IMR-90 (cell line): ENCODE data around the gene NKD1. TPM values are rescaled to one million over a fixed set of nuclear protein-coding genes. Genes with fewer than 3 reads are reported as not detected.

ENCODE experiments used
- ATAC-seq: fragments of 200-7000 bp; cut with Tn5 transposase; 2 replicates; pipeline ENCODE4 v1.9.1; 2020; ENCODE audit warnings: low read depth, mild to moderate bottlenecking, moderate library complexity
- BruUV-seq: library from RNA; stranded (reverse); fragments of 400-500 nt; replicated peaks from 2 replicates; lab custom pipeline; 2021; lab: Mats Ljungman, UMichigan
- CTCF ChIA-PET: fragments of 300-600 bp; formaldehyde crosslinking; extraction: SDS; loops from one replicate; lab custom pipeline; 2021; ENCODE audit warnings: antibody characterized with exemption; lab: Yijun Ruan, JAX
- POLR2A ChIA-PET: fragments of 300-600 bp; sonication (Branson Sonifier 250); formaldehyde crosslinking; loops from one replicate; lab custom pipeline; 2022; ENCODE audit warnings: antibody characterized with exemption; ENCODE audit not compliant: unreplicated experiment; lab: Charles Lee
- DNase-seq: peaks from one replicate; pipeline ENCODE4 v3.0.0; 2013
- H2AFZ ChIP-seq: replicated peaks from 2 replicates; pipeline ENCODE3; 2013; ENCODE audit warnings: low read length, mild to moderate bottlenecking; ENCODE audit not compliant: poor library complexity
- H2AK5ac ChIP-seq: 2 replicates; pipeline ENCODE4 v1.6.1; 2013; ENCODE audit warnings: low read depth, low read length, inconsistent platforms
- H2AK9ac ChIP-seq: replicated peaks from 2 replicates; pipeline ENCODE3; 2013; ENCODE audit warnings: mild to moderate bottlenecking, low read depth, low read length, moderate library complexity; ENCODE audit not compliant: poor library complexity
- H2BK120ac ChIP-seq: 2 replicates; pipeline ENCODE4 v1.6.1; 2013; ENCODE audit warnings: low read depth, low read length, inconsistent platforms
- H2BK15ac ChIP-seq: 3 replicates; pipeline ENCODE4 v1.6.1; 2013; ENCODE audit warnings: low read depth, low read length, inconsistent platforms
- H2BK20ac ChIP-seq: 2 replicates; pipeline ENCODE4 v1.6.1; 2013; ENCODE audit warnings: low read depth, mild to moderate bottlenecking, inconsistent platforms, low read length, moderate library complexity
- H2BK5ac ChIP-seq: 2 replicates; pipeline ENCODE4 v1.6.1; 2013; ENCODE audit warnings: mild to moderate bottlenecking, low read depth, low read length, inconsistent platforms; ENCODE audit not compliant: poor library complexity, severe bottlenecking
- H3K14ac ChIP-seq: replicated peaks from 2 replicates; pipeline ENCODE4 v1.6.1; 2013; ENCODE audit warnings: low read depth, low read length, inconsistent platforms
- H3K18ac ChIP-seq: 2 replicates; pipeline ENCODE4 v1.6.1; 2013; ENCODE audit warnings: low read depth, low read length, control low read depth
- H3K23ac ChIP-seq: 2 replicates; pipeline ENCODE4 v1.6.1; 2013; ENCODE audit warnings: low read depth, low read length, inconsistent platforms
- H3K27ac ChIP-seq: 2 replicates; pipeline ENCODE4 v1.5.1; 2013; ENCODE audit warnings: mild to moderate bottlenecking, control low read depth, low read length; ENCODE audit not compliant: insufficient read depth
- H3K27me3 ChIP-seq: 2 replicates; pipeline ENCODE4 v1.6.1; 2013; ENCODE audit warnings: low read length; ENCODE audit not compliant: control insufficient read depth, insufficient read depth
- H3K36me3 ChIP-seq: 2 replicates; pipeline ENCODE4 v1.6.1; 2013; ENCODE audit warnings: low read length, mixed read lengths; ENCODE audit not compliant: control insufficient read depth, insufficient read depth
- H3K4ac ChIP-seq: 2 replicates; pipeline ENCODE4 v1.6.1; 2013; ENCODE audit warnings: low read depth, low read length, inconsistent platforms
- H3K4me1 ChIP-seq: 2 replicates; pipeline ENCODE4 v1.6.1; 2013; ENCODE audit warnings: low read length, mixed read lengths; ENCODE audit not compliant: control insufficient read depth, insufficient read depth
- H3K4me2 ChIP-seq: 2 replicates; pipeline ENCODE4 v1.6.1; 2013; ENCODE audit warnings: low read depth, mild to moderate bottlenecking, control low read depth, low read length, moderate library complexity
- H3K4me3 ChIP-seq: 2 replicates; pipeline ENCODE4 v1.5.1; 2013; ENCODE audit warnings: low read depth, mild to moderate bottlenecking, control low read depth, low read length, moderate library complexity; ENCODE audit not compliant: insufficient read depth
- H3K56ac ChIP-seq: 2 replicates; pipeline ENCODE4 v1.6.1; 2013; ENCODE audit warnings: low read length, inconsistent platforms; ENCODE audit not compliant: insufficient read depth; ENCODE audit errors: extremely low read depth
- H3K79me1 ChIP-seq, 2 experiments: 2 replicates each; pipeline ENCODE4 v1.6.1; 2013; ENCODE audit warnings: low read length in 2 of 2, inconsistent platforms in 1 of 2, low read depth in 1 of 2
- H3K9ac ChIP-seq: 2 replicates; pipeline ENCODE4 v1.6.1; 2013; ENCODE audit warnings: low read depth, low read length, control low read depth
- H3K9me1 ChIP-seq: 2 replicates; pipeline ENCODE4 v1.6.1; 2013; ENCODE audit warnings: low read length, inconsistent platforms; ENCODE audit not compliant: insufficient read depth
- H3K9me3 ChIP-seq: 2 replicates; pipeline ENCODE4 v1.6.1; 2013; ENCODE audit warnings: low read length; ENCODE audit not compliant: control insufficient read depth, insufficient read depth
- H4K20me1 ChIP-seq: 2 replicates; pipeline ENCODE4 v1.6.1; 2013; ENCODE audit warnings: low read length, inconsistent platforms; ENCODE audit not compliant: insufficient read depth
- H4K5ac ChIP-seq: 2 replicates; pipeline ENCODE4 v1.6.1; 2013; ENCODE audit warnings: mild to moderate bottlenecking, low read depth, low read length, control low read depth
- H4K8ac ChIP-seq, 2 experiments: 2 replicates each; pipeline ENCODE4 v1.6.1; 2013; ENCODE audit warnings: low read depth in 2 of 2, low read length in 2 of 2, control low read depth in 1 of 2, inconsistent platforms in 1 of 2
- H4K91ac ChIP-seq: 2 replicates; pipeline ENCODE4 v1.6.1; 2013; ENCODE audit warnings: low read depth, low read length, inconsistent platforms; ENCODE audit not compliant: insufficient read depth
- BHLHE40 ChIP-seq: fragments of 150-350 bp; IDR thresholded peaks from 2 replicates; pipeline ENCODE4 v1.6.1; 2016; ENCODE audit warnings: mild to moderate bottlenecking, low read depth, low read length
- CEBPB ChIP-seq: IDR thresholded peaks from 2 replicates; pipeline ENCODE4 v1.6.1; 2012; ENCODE audit warnings: low read depth, low read length, improper control_type of control experiment
- CHD1 ChIP-seq: IDR thresholded peaks from 2 replicates; pipeline ENCODE4 v1.6.1; 2012; ENCODE audit warnings: low read depth, low read length, improper control_type of control experiment
- FOS ChIP-seq: fragments of 150-350 bp; IDR thresholded peaks from 2 replicates; pipeline ENCODE4 v1.6.1; 2016; ENCODE audit warnings: low read depth, low read length
- MAFK ChIP-seq: IDR thresholded peaks from 2 replicates; pipeline ENCODE4 v1.6.1; 2012; ENCODE audit warnings: low read depth, low read length, improper control_type of control experiment
- MAZ ChIP-seq: IDR thresholded peaks from 2 replicates; pipeline ENCODE4 v1.6.1; 2012; ENCODE audit warnings: low read depth, mild to moderate bottlenecking, low read length, improper control_type of control experiment, moderate library complexity, borderline replicate concordance
- MXI1 ChIP-seq: IDR thresholded peaks from 2 replicates; pipeline ENCODE4 v1.6.1; 2012; ENCODE audit warnings: low read depth, mild to moderate bottlenecking, low read length, moderate library complexity, borderline replicate concordance
- NFE2L2 ChIP-seq: fragments of 150-350 bp; IDR thresholded peaks from 2 replicates; pipeline ENCODE4 v1.6.1; 2016; ENCODE audit warnings: low read depth, mild to moderate bottlenecking, low read length
- POLR2A ChIP-seq: IDR thresholded peaks from 2 replicates; pipeline ENCODE4 v1.6.1; 2012; ENCODE audit warnings: mild to moderate bottlenecking, low read depth, low read length
- RAD21 ChIP-seq: IDR thresholded peaks from 2 replicates; pipeline ENCODE4 v1.6.1; 2012; ENCODE audit warnings: low read length, improper control_type of control experiment
- RCOR1 ChIP-seq: IDR thresholded peaks from 2 replicates; pipeline ENCODE4 v1.6.1; 2012; ENCODE audit warnings: mild to moderate bottlenecking, low read length, improper control_type of control experiment; ENCODE audit not compliant: insufficient replicate concordance
- RFX5 ChIP-seq: IDR thresholded peaks from 2 replicates; pipeline ENCODE4 v1.8.0; 2012; ENCODE audit warnings: low read depth, mild to moderate bottlenecking, low read length, moderate library complexity
- SMC3 ChIP-seq: fragments of 150-350 bp; IDR thresholded peaks from 2 replicates; pipeline ENCODE4 v1.6.1; 2016; ENCODE audit warnings: low read depth, mild to moderate bottlenecking, antibody characterized with exemption, low read length, moderate library complexity
- USF2 ChIP-seq: fragments of 150-350 bp; IDR thresholded peaks from 2 replicates; pipeline ENCODE4 v1.6.1; 2017; ENCODE audit warnings: mild to moderate bottlenecking, antibody characterized with exemption, low read length, low read depth
- WGBS, 2 experiments: methylation state at CpG; one replicate each; pipeline versions ENCODE4 v1.1.5 to v1.1.7; 2013; ENCODE audit warnings: missing lambda C conversion rate in 2 of 2; ENCODE audit not compliant: insufficient read length in 1 of 2; ENCODE audit errors: extremely low coverage in 2 of 2; 5-methylcytosine and 5-hydroxymethylcytosine counted together
- dilution Hi-C: fragments of 300-500 bp; cut with HindIII; formaldehyde crosslinking; loops from one replicate; pipeline ENCODE4 v1.14.3; 2018; ENCODE audit warnings: low sequenced_read_pairs; ENCODE audit not compliant: unreplicated experiment
- in situ Hi-C: fragments of 300-500 bp; cut with MboI; formaldehyde crosslinking; loops from 3 replicates; pipeline ENCODE4 v1.14.3; 2019; ENCODE audit warnings: low sequenced_read_pairs, inconsistent platforms, mixed read lengths
- intact Hi-C: fragments of 100-400 bp; cut with micrococcal nuclease; formaldehyde crosslinking; loops from 2 replicates; pipeline ENCODE4 v1.10.0; 2022
- polyA plus RNA-seq, 3 experiments: library from polyadenylated mRNA; depleted of rRNA; stranded (reverse); fragments of >200 nt; gene quantifications; 2 replicates each; pipeline ENCODE4 v1.2.3, GENCODE V29; 2012; ENCODE audit warnings: low replicate concordance in 1 of 3
- total RNA-seq: library from RNA; depleted of rRNA; stranded (reverse); fragments of >200 nt; gene quantifications from 2 replicates; pipeline ENCODE4 v1.2.3, GENCODE V29; 2012
- TF ChIP-seq, protein P1 (sequence below): fragments of 150-350 bp; IDR thresholded peaks from 2 replicates; pipeline ENCODE4 v1.6.1; 2016; ENCODE audit warnings: low read depth, mild to moderate bottlenecking, low read length, moderate library complexity, borderline replicate concordance
- TF ChIP-seq, protein P2 (sequence below): conservative IDR thresholded peaks from 2 replicates; pipeline ENCODE4 v1.5.1; 2012; ENCODE audit warnings: mild to moderate bottlenecking, low read depth, low read length, improper control_type of control experiment

Gene NKD1
- total and polyA plus RNA-seq, 2 of the 4 experiments (the other 2 are of a cell fraction), result not detected

GRCh38 chr16:50535506-50536257 lies 12.5 kb upstream of the NKD1 start:
- Histone ChIP-seq H2BK15ac (no peak overlapping the region), H3K36me3 (no peaks in the 10 kb centered on the region), H3K9ac (no peak overlapping the region), H3K56ac (no peak overlapping the region), H4K91ac (no peak overlapping the region), H3K4me2 (no peak overlapping the region), H2BK20ac (no peak overlapping the region), H3K4me3 (no peak overlapping the region), H4K20me1 (no peaks in the 10 kb centered on the region), H2AK5ac (no peak overlapping the region), H4K8ac (no peak overlapping the region), H2AFZ (no peak overlapping the region), H3K4me1 (no peaks in the 10 kb centered on the region), H2AK9ac (no peak overlapping the region), H3K23ac (no peak overlapping the region), H3K4ac (no peak overlapping the region), H3K27ac (no peak overlapping the region), H2BK120ac (no peak overlapping the region), H3K14ac (no peak overlapping the region), H3K27me3 (no peaks in the 10 kb centered on the region), H2BK5ac (no peak overlapping the region), H3K9me3 (no peaks in the 10 kb centered on the region), H4K5ac (no peak overlapping the region), H3K79me1 (no peaks in the 10 kb centered on the region), H3K18ac (no peak overlapping the region), H3K9me1 (no peaks in the 10 kb centered on the region)
- intact Hi-C loops, result no loop called here
- ChIA-PET CTCF (no interaction called here), POLR2A (no interaction called here)
- ATAC-seq (no peak), DNase-seq (no peak)
- WGBS, 2 experiments, result 46% methylated on average over 4 of the region's 12 CpGs; no CpG with 5 or more reads in 1 of the 2 experiments
- no TSS peak for BruUV-seq
- in situ Hi-C loops, result no loop called here
- dilution Hi-C loops, result no loop called here
- TF ChIP-seq SMC3, result no peak
- TF ChIP-seq RCOR1, result no peak
- TF ChIP-seq, protein P1, sequence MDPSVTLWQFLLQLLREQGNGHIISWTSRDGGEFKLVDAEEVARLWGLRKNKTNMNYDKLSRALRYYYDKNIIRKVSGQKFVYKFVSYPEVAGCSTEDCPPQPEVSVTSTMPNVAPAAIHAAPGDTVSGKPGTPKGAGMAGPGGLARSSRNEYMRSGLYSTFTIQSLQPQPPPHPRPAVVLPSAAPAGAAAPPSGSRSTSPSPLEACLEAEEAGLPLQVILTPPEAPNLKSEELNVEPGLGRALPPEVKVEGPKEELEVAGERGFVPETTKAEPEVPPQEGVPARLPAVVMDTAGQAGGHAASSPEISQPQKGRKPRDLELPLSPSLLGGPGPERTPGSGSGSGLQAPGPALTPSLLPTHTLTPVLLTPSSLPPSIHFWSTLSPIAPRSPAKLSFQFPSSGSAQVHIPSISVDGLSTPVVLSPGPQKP, result no peak
- TF ChIP-seq CEBPB, result no peak
- no peak for TF ChIP-seq MAFK
- TF ChIP-seq NFE2L2, result no peak
- TF ChIP-seq MXI1, result no peak
- TF ChIP-seq, protein P2, sequence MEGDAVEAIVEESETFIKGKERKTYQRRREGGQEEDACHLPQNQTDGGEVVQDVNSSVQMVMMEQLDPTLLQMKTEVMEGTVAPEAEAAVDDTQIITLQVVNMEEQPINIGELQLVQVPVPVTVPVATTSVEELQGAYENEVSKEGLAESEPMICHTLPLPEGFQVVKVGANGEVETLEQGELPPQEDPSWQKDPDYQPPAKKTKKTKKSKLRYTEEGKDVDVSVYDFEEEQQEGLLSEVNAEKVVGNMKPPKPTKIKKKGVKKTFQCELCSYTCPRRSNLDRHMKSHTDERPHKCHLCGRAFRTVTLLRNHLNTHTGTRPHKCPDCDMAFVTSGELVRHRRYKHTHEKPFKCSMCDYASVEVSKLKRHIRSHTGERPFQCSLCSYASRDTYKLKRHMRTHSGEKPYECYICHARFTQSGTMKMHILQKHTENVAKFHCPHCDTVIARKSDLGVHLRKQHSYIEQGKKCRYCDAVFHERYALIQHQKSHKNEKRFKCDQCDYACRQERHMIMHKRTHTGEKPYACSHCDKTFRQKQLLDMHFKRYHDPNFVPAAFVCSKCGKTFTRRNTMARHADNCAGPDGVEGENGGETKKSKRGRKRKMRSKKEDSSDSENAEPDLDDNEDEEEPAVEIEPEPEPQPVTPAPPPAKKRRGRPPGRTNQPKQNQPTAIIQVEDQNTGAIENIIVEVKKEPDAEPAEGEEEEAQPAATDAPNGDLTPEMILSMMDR, result no peak
- no peak for TF ChIP-seq MAZ
- TF ChIP-seq BHLHE40, result no peak
- TF ChIP-seq CHD1, result no peak
- TF ChIP-seq RAD21, result no peak
- no peak for TF ChIP-seq FOS
- TF ChIP-seq RFX5, result no peak
- TF ChIP-seq USF2, result no peak
- TF ChIP-seq POLR2A, result no peak
